Neuronal stem cell (in vitro differentiated cells): ENCODE measurements around the gene C16orf90. TPM values are rescaled to one million over a fixed set of nuclear protein-coding genes. Genes with fewer than 3 reads are reported as not detected.

Source experiments
- DNase-seq: peaks from one replicate; pipeline ENCODE4 v3.0.0-alpha.2; 2013; ENCODE audit warnings: low spot score
- H2AFZ ChIP-seq: one replicate; pipeline ENCODE4 v1.6.1; 2013; ENCODE audit warnings: mild to moderate bottlenecking, low read length, inconsistent platforms
- H2AK5ac ChIP-seq: 2 replicates; pipeline ENCODE4 v1.6.1; 2013; ENCODE audit warnings: low read depth, mild to moderate bottlenecking, inconsistent platforms, low read length, moderate library complexity, mixed read lengths
- H2BK120ac ChIP-seq: 2 replicates; pipeline ENCODE4 v1.6.1; 2013; ENCODE audit warnings: low read depth, mild to moderate bottlenecking, inconsistent platforms, low read length, moderate library complexity, mixed read lengths
- H2BK12ac ChIP-seq: one replicate; pipeline ENCODE4 v1.6.1; 2013; ENCODE audit warnings: low read length, inconsistent platforms
- H2BK15ac ChIP-seq: 2 replicates; pipeline ENCODE4 v1.6.1; 2013; ENCODE audit warnings: mild to moderate bottlenecking, low read length, inconsistent platforms, mixed read lengths
- H2BK5ac ChIP-seq: one replicate; pipeline ENCODE4 v1.6.1; 2013; ENCODE audit warnings: inconsistent platforms, mild to moderate bottlenecking, low read length, moderate library complexity
- H3K14ac ChIP-seq: one replicate; pipeline ENCODE4 v1.6.1; 2013; ENCODE audit warnings: low read length, inconsistent platforms
- H3K18ac ChIP-seq: 2 replicates; pipeline ENCODE4 v1.6.1; 2013; ENCODE audit warnings: low read length, inconsistent platforms
- H3K23ac ChIP-seq: 2 replicates; pipeline ENCODE4 v1.6.1; 2013; ENCODE audit warnings: low read depth, mild to moderate bottlenecking, mixed read lengths, low read length, inconsistent platforms; ENCODE audit not compliant: poor library complexity
- H3K27ac ChIP-seq: replicated peaks from 3 replicates; pipeline ENCODE4 v1.5.1; 2013; ENCODE audit warnings: low read length, inconsistent platforms
- H3K27me3 ChIP-seq, 3 experiments: 2 replicates each; pipeline ENCODE4 v1.6.1; 2013; ENCODE audit warnings: low read length in 3 of 3, mild to moderate bottlenecking in 2 of 3, inconsistent platforms in 1 of 3, low read depth in 1 of 3, mixed read lengths in 1 of 3, moderate library complexity in 1 of 3; ENCODE audit not compliant: control insufficient read depth in 3 of 3, insufficient read depth in 3 of 3
- H3K36me3 ChIP-seq, 2 donors: replicated peaks in 1 of 2; 2 replicates each; pipeline ENCODE4 v1.6.1; 2013; ENCODE audit warnings: low read length in 2 of 2; ENCODE audit not compliant: control insufficient read depth in 2 of 2, insufficient read depth in 2 of 2
- H3K4ac ChIP-seq: 2 replicates; pipeline ENCODE4 v1.6.1; 2013; ENCODE audit warnings: inconsistent platforms, mild to moderate bottlenecking, low read length, moderate library complexity
- H3K4me1 ChIP-seq, 2 donors: 1 replicate in 1 of 2; 2 replicates in 1 of 2; pipeline ENCODE4 v1.6.1; 2013; ENCODE audit warnings: low read length in 2 of 2, low read depth in 1 of 2; ENCODE audit not compliant: control insufficient read depth in 2 of 2, insufficient read depth in 1 of 2
- H3K4me2 ChIP-seq: one replicate; pipeline ENCODE4 v1.6.1; 2013; ENCODE audit warnings: mild to moderate bottlenecking, low read length, inconsistent platforms; ENCODE audit not compliant: insufficient read depth, poor library complexity, severe bottlenecking
- H3K4me3 ChIP-seq, 2 donors: 2 replicates each; pipeline ENCODE4 v1.5.1; 2013; ENCODE audit warnings: low read length in 2 of 2, mild to moderate bottlenecking in 2 of 2, inconsistent platforms in 1 of 2, moderate library complexity in 1 of 2
- H3K79me1 ChIP-seq: one replicate; pipeline ENCODE4 v1.6.1; 2013; ENCODE audit warnings: low read depth, mild to moderate bottlenecking, inconsistent platforms, low read length, moderate library complexity
- H3K9ac ChIP-seq: one replicate; pipeline ENCODE4 v1.6.1; 2013; ENCODE audit warnings: mild to moderate bottlenecking, low read depth, low read length, inconsistent platforms; ENCODE audit not compliant: poor library complexity
- H3K9me3 ChIP-seq, 2 donors: replicated peaks in 1 of 2; 2 replicates each; pipeline versions ENCODE3 to v1.6.1; 2013; ENCODE audit warnings: low read length in 2 of 2, mild to moderate bottlenecking in 2 of 2, inconsistent platforms in 1 of 2, low read depth in 1 of 2, mixed read lengths in 1 of 2, moderate library complexity in 1 of 2; ENCODE audit not compliant: control insufficient read depth in 2 of 2, insufficient read depth in 1 of 2
- H4K8ac ChIP-seq: one replicate; pipeline ENCODE4 v1.6.1; 2013; ENCODE audit warnings: low read depth, mild to moderate bottlenecking, inconsistent platforms, low read length, moderate library complexity
- H4K91ac ChIP-seq: one replicate; pipeline ENCODE4 v1.6.1; 2013; ENCODE audit warnings: low read length, low read depth, mild to moderate bottlenecking, inconsistent platforms; ENCODE audit not compliant: poor library complexity
- WGBS, 2 donors: extraction: QIAGEN DNeasy Blood & Tissue Kit; methylation state at CpG; one replicate each; pipeline ENCODE4 v1.1.7; 2013; ENCODE audit warnings: missing lambda C conversion rate in 2 of 2, mixed read lengths in 1 of 2; ENCODE audit not compliant: insufficient read length in 2 of 2, insufficient replicate concordance in 1 of 2; ENCODE audit errors: extremely low coverage in 2 of 2; 5-methylcytosine and 5-hydroxymethylcytosine counted together
- small RNA-seq: library from polyadenylated mRNA; stranded (forward); fragments of <200 nt; extraction: miRNeasy Mini kit (QIAGEN cat#:217004); gene quantifications from one replicate; pipeline ENCODE3, GENCODE V24; 2013; ENCODE audit not compliant: insufficient read depth

Gene C16orf90

GRCh38 chr16:3444032-3444388 lies 51.3 kb downstream of the C16orf90 start:
- WGBS, 2 donors = no CpG with 5 or more reads among the region's 10 CpGs
- Histone ChIP-seq H3K14ac (peak overlapping the region; percentile 2), H2BK120ac (no peak overlapping the region), H2BK12ac (no peak overlapping the region), H2BK15ac (no peak overlapping the region), H3K4me2 (peak overlapping the region; percentile 35), H3K9ac (peak overlapping the region; percentile 71), H3K18ac (no peak overlapping the region), H3K79me1 (no peaks in the 10 kb centered on the region), H3K4me3 (peak overlapping the region; percentile 60 to 77), H2BK5ac (no peak overlapping the region), H3K27ac (no peak overlapping the region), H3K9me3 (peaks cover 0 to 6% of the 10 kb centered on the region in 2 donors), H3K27me3 (no peaks in the 10 kb centered on the region), H4K91ac (no peak overlapping the region), H3K4me1 (peaks cover 0 to 2% of the 10 kb centered on the region in 2 donors), H2AFZ (peak overlapping the region; percentile 77), H3K23ac (no peak overlapping the region), H3K4ac (no peak overlapping the region), H4K8ac (no peak overlapping the region), H2AK5ac (no peak overlapping the region), H3K36me3 (peaks cover 6 to 40% of the 10 kb centered on the region in 2 donors)
- DNase-seq = no peak

Small RNA genes lying within 50 kb of the gene (small RNA-seq; reads per million reads assigned to genes)
- not detected for gene MIR6126
